ENCODE measurements around the gene NAP1L4. TPM values are rescaled to one million over a fixed set of nuclear protein-coding genes. Genes with fewer than 3 reads are reported as not detected.
A peak's percentile ranks its signal among the peaks of the same experiment; 100 is the strongest.

Gene NAP1L4
- polyA plus RNA-seq, 1 of the 3 experiments (the other 2 are of a cell fraction), result 104 TPM

- H3K36me3 ChIP-seq (replicated peaks in 1 of 2; ENCODE audit: control insufficient read depth in 1 of 2, insufficient read depth in 2 of 2, low read length in 1 of 2), result no peaks in the 10 kb centered on the region
- no peaks in the 10 kb centered on the region for H4K20me1 ChIP-seq (ENCODE audit: insufficient read depth)
- ChIA-PET POLR2A (no interaction called here), CTCF (interaction anchor here (0.7 to 3.4 kb wide), 5 partner anchors 36 to 161 kb away, joined by 3 to 15 read pairs (median 3); no protein-coding TSS in a partner anchor)
- H3K4me2 ChIP-seq, result no peak overlapping the region
- H3K9ac ChIP-seq, result no peak overlapping the region
- H3K27me3 ChIP-seq (ENCODE audit: insufficient read depth), result no peaks in the 10 kb centered on the region
- no peak overlapping the region for H3K27ac ChIP-seq (ENCODE audit: low read depth in 2 of 2, low read length in 1 of 2)
- H3F3A ChIP-seq (replicated peaks; ENCODE audit: insufficient read depth), result peaks cover 3% of the 10 kb centered on the region
- TF ChIP-seq, protein P1, sequence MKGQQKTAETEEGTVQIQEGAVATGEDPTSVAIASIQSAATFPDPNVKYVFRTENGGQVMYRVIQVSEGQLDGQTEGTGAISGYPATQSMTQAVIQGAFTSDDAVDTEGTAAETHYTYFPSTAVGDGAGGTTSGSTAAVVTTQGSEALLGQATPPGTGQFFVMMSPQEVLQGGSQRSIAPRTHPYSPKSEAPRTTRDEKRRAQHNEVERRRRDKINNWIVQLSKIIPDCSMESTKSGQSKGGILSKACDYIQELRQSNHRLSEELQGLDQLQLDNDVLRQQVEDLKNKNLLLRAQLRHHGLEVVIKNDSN (IDR thresholded peaks at IDR 0.05; ENCODE audit: borderline replicate concordance, low read depth), result no peak
- TF ChIP-seq MEF2A (IDR thresholded peaks at IDR 0.05; ENCODE audit: borderline replicate concordance, low read depth) (no peak), FOXM1 (IDR thresholded peaks at IDR 0.05; ENCODE audit: low read depth) (no peak)
- H3K4me3 ChIP-seq (ENCODE audit: low read depth in 2 of 2, low read length in 1 of 2), result no peak overlapping the region
- 69% methylated on average over 4 of the region's 4 CpGs for WGBS (ENCODE audit: low lambda C conversion rate)
- no peak overlapping the region for H2AFZ ChIP-seq (ENCODE audit: low read depth)
- peaks cover 0 to 14% of the 10 kb centered on the region in 2 experiments; a peak in 2 of 4 replicates for H3K4me1 ChIP-seq (ENCODE audit: control insufficient read depth in 1 of 2, insufficient read depth in 2 of 2, low read depth in 1 of 2, low read length in 1 of 2)
- H3K9me3 ChIP-seq, result no peaks in the 10 kb centered on the region
- no peaks in the 10 kb centered on the region for H3K9me2 ChIP-seq
- peak; percentile 28 for DNase-seq
- H3K79me2 ChIP-seq (ENCODE audit: insufficient read depth), result 0 out of 2 replicates have a peak, but pooled peaks cover 2% of the 10 kb centered on the region
Measured at GRCh38 chr11:2931420-2931746, 60.7 kb downstream of the NAP1L4 start.

GRCh38 chr11:2930704-2931419 is 61.3 kb downstream of the NAP1L4 start:
- Histone ChIP-seq H3K36me3 (replicated peaks in 1 of 2; ENCODE audit: control insufficient read depth in 1 of 2, insufficient read depth in 2 of 2, low read length in 1 of 2) (no peaks in the 10 kb centered on the region), H3K27me3 (ENCODE audit: insufficient read depth) (no peaks in the 10 kb centered on the region), H3K9me3 (no peaks in the 10 kb centered on the region), H3K79me2 (ENCODE audit: insufficient read depth) (0 out of 2 replicates have a peak, but pooled peaks cover 2% of the 10 kb centered on the region), H3K9ac (no peak overlapping the region; the same call in 1 of the 2 replicates), H3K4me3 (ENCODE audit: low read depth in 2 of 2, low read length in 1 of 2) (peak overlapping the region; percentile 46 to 66; a peak in 3 of 4 replicates), H3K27ac (ENCODE audit: low read depth in 2 of 2, low read length in 1 of 2) (peak overlapping the region in 1 of 2 experiments; percentile 60; a peak in 1 of 4 replicates), H2AFZ (ENCODE audit: low read depth) (peak overlapping the region; percentile 77; the same call in 1 of the 2 replicates), H3F3A (replicated peaks; ENCODE audit: insufficient read depth) (no peaks in the 10 kb centered on the region), H4K20me1 (ENCODE audit: insufficient read depth) (no peaks in the 10 kb centered on the region), H3K4me1 (ENCODE audit: control insufficient read depth in 1 of 2, insufficient read depth in 2 of 2, low read depth in 1 of 2, low read length in 1 of 2) (peaks cover 0 to 14% of the 10 kb centered on the region in 2 experiments; a peak in 2 of 4 replicates), H3K9me2 (no peaks in the 10 kb centered on the region), H3K4me2 (peak overlapping the region; percentile 89)
- TF ChIP-seq, protein P2, sequence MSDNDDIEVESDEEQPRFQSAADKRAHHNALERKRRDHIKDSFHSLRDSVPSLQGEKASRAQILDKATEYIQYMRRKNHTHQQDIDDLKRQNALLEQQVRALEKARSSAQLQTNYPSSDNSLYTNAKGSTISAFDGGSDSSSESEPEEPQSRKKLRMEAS (IDR thresholded peaks at IDR 0.05; ENCODE audit: low read depth), result no peak
- TF ChIP-seq SMC3 (IDR thresholded peaks at IDR 0.05; ENCODE audit: low read depth, low read length), result peak; percentile 50; the same call in 1 of the 2 replicates
- TF ChIP-seq RAD21 (IDR thresholded peaks at IDR 0.05; ENCODE audit: low read length), result peak; percentile 69
- TF ChIP-seq, protein P3, sequence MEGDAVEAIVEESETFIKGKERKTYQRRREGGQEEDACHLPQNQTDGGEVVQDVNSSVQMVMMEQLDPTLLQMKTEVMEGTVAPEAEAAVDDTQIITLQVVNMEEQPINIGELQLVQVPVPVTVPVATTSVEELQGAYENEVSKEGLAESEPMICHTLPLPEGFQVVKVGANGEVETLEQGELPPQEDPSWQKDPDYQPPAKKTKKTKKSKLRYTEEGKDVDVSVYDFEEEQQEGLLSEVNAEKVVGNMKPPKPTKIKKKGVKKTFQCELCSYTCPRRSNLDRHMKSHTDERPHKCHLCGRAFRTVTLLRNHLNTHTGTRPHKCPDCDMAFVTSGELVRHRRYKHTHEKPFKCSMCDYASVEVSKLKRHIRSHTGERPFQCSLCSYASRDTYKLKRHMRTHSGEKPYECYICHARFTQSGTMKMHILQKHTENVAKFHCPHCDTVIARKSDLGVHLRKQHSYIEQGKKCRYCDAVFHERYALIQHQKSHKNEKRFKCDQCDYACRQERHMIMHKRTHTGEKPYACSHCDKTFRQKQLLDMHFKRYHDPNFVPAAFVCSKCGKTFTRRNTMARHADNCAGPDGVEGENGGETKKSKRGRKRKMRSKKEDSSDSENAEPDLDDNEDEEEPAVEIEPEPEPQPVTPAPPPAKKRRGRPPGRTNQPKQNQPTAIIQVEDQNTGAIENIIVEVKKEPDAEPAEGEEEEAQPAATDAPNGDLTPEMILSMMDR (IDR thresholded peaks at IDR 0.05), result peak; percentile 55
- no peak for TF ChIP-seq RFX5 (IDR thresholded peaks at IDR 0.05; ENCODE audit: low read length)
- TF ChIP-seq EZH2phosphoT487 (IDR thresholded peaks at IDR 0.05; ENCODE audit: borderline replicate concordance, low read depth), result no peak
- TF ChIP-seq, protein P4, sequence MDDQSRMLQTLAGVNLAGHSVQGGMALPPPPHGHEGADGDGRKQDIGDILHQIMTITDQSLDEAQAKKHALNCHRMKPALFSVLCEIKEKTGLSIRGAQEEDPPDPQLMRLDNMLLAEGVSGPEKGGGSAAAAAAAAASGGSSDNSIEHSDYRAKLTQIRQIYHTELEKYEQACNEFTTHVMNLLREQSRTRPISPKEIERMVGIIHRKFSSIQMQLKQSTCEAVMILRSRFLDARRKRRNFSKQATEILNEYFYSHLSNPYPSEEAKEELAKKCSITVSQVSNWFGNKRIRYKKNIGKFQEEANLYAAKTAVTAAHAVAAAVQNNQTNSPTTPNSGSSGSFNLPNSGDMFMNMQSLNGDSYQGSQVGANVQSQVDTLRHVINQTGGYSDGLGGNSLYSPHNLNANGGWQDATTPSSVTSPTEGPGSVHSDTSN (IDR thresholded peaks at IDR 0.05), result no peak
- no peak for TF ChIP-seq RCOR1 (IDR thresholded peaks at IDR 0.05; ENCODE audit: low read length)
- 22% methylated on average over 9 of the region's 21 CpGs for WGBS (ENCODE audit: low lambda C conversion rate)
- DNase-seq, result peak; percentile 84
- ChIA-PET POLR2A (no interaction called here), CTCF (interaction anchor here (0.5 to 3.4 kb wide), 24 partner anchors 10 to 510 kb away, joined by 3 to 27 read pairs (median 4); partner anchors contain the start of gene CDKN1C)

Measured in SK-N-SH (cell line).